Liver (tissue), 9 donors: Measurements from ENCODE around the gene POLR3A. TPM values are rescaled to one million over a fixed set of nuclear protein-coding genes. Genes with fewer than 3 reads are reported as not detected.

Source experiments
- DNase-seq: peaks from one replicate; pipeline ENCODE4 v3.0.0-alpha.2; 2017; ENCODE audit warnings: low spot score
- H3K27ac ChIP-seq, 2 donors: one replicate each; pipeline ENCODE4 v1.7.0; 2013; ENCODE audit warnings: inconsistent platforms in 2 of 2, low read length in 2 of 2, control low read depth in 1 of 2, low read depth in 1 of 2, mild to moderate bottlenecking in 1 of 2
- H3K27me3 ChIP-seq, 4 donors: one replicate each; pipeline versions ENCODE4 v1.6.1 to v1.7.0; 2013; ENCODE audit warnings: low read length in 3 of 4, inconsistent platforms in 1 of 4, mild to moderate bottlenecking in 1 of 4, moderate library complexity in 1 of 4; ENCODE audit not compliant: control insufficient read depth in 4 of 4, insufficient read depth in 4 of 4
- H3K36me3 ChIP-seq, 4 donors: one replicate each; pipeline versions ENCODE4 v1.6.1 to v1.7.0; 2013; ENCODE audit warnings: low read length in 3 of 4, mild to moderate bottlenecking in 3 of 4, low read depth in 1 of 4, moderate library complexity in 1 of 4; ENCODE audit not compliant: control insufficient read depth in 4 of 4, insufficient read depth in 3 of 4
- H3K4me1 ChIP-seq, 4 donors: one replicate each; pipeline versions ENCODE4 v1.6.1 to v1.7.0; 2013; ENCODE audit warnings: low read length in 3 of 4, mild to moderate bottlenecking in 3 of 4, moderate library complexity in 1 of 4; ENCODE audit not compliant: control insufficient read depth in 4 of 4, insufficient read depth in 4 of 4
- H3K4me3 ChIP-seq, 3 donors: one replicate each; pipeline versions ENCODE4 v1.6.1 to v1.7.0; 2013; ENCODE audit warnings: low read length in 3 of 3, control low read depth in 1 of 3, low read depth in 1 of 3, mild to moderate bottlenecking in 1 of 3
- H3K9ac ChIP-seq, 2 donors: one replicate each; pipeline ENCODE4 v1.7.0; 2013; ENCODE audit warnings: low read length in 2 of 2, mild to moderate bottlenecking in 2 of 2, moderate library complexity in 2 of 2, control low read depth in 1 of 2, low read depth in 1 of 2
- H3K9me3 ChIP-seq, 4 donors: one replicate each; pipeline versions ENCODE4 v1.6.1 to v1.7.0; 2013; ENCODE audit warnings: low read length in 3 of 4; ENCODE audit not compliant: control insufficient read depth in 4 of 4
- ATF3 ChIP-seq: IDR thresholded peaks from 2 replicates; pipeline ENCODE4 v1.6.1; 2016; ENCODE audit warnings: antibody characterized with exemption
- CTCF ChIP-seq: fragments of 150-350 bp; IDR thresholded peaks from 2 replicates; pipeline ENCODE4 v1.5.1; 2017; ENCODE audit warnings: improper control_type of control experiment, low read depth, low read length; ENCODE audit not compliant: missing input control
- EGR1 ChIP-seq, 2 donors: IDR thresholded peaks; 2 replicates each; pipeline ENCODE4 v1.6.1; 2016 to 2018; ENCODE audit warnings: antibody characterized with exemption in 2 of 2, low read depth in 2 of 2
- FOXA1 ChIP-seq: IDR thresholded peaks from 2 replicates; pipeline ENCODE4 v1.6.1; 2016; ENCODE audit warnings: antibody characterized with exemption
- FOXA2 ChIP-seq: IDR thresholded peaks from 2 replicates; pipeline ENCODE4 v1.6.1; 2016; ENCODE audit warnings: antibody characterized with exemption
- GABPA ChIP-seq, 2 donors: IDR thresholded peaks in 1 of 2; conservative IDR thresholded peaks in 1 of 2; 2 replicates each; pipeline ENCODE4 v1.6.1; 2016; ENCODE audit warnings: antibody characterized with exemption in 2 of 2, mild to moderate bottlenecking in 1 of 2, moderate library complexity in 1 of 2
- HNF4A ChIP-seq, 2 donors: conservative IDR thresholded peaks; 2 replicates each; pipeline ENCODE4 v1.6.1; 2016; ENCODE audit warnings: antibody characterized with exemption in 2 of 2, mild to moderate bottlenecking in 2 of 2
- HNF4G ChIP-seq: IDR thresholded peaks from 2 replicates; pipeline ENCODE4 v1.6.1; 2016; ENCODE audit warnings: antibody characterized with exemption
- JUND ChIP-seq, 2 donors: IDR thresholded peaks; 2 replicates each; pipeline ENCODE4 v1.6.1; 2016; ENCODE audit warnings: antibody characterized with exemption in 2 of 2
- MAX ChIP-seq: IDR thresholded peaks from 2 replicates; pipeline ENCODE4 v1.6.1; 2016; ENCODE audit warnings: antibody characterized with exemption
- NR2F2 ChIP-seq: IDR thresholded peaks from 2 replicates; pipeline ENCODE4 v1.6.1; 2016; ENCODE audit warnings: antibody characterized with exemption
- RAD21 ChIP-seq, 2 donors: IDR thresholded peaks; 2 replicates each; pipeline ENCODE4 v1.6.1; 2016; ENCODE audit warnings: antibody characterized with exemption in 2 of 2, mild to moderate bottlenecking in 2 of 2
- RXRA ChIP-seq, 2 donors: IDR thresholded peaks; 2 replicates each; pipeline ENCODE4 v1.6.1; 2017 to 2018; ENCODE audit warnings: antibody characterized with exemption in 2 of 2, mild to moderate bottlenecking in 1 of 2
- SP1 ChIP-seq: IDR thresholded peaks from 2 replicates; pipeline ENCODE4 v1.6.1; 2018; ENCODE audit warnings: antibody characterized with exemption, mild to moderate bottlenecking
- TAF1 ChIP-seq: conservative IDR thresholded peaks from 2 replicates; pipeline ENCODE4 v1.6.1; 2016; ENCODE audit warnings: antibody characterized with exemption, mild to moderate bottlenecking
- YY1 ChIP-seq: IDR thresholded peaks from 2 replicates; pipeline ENCODE4 v1.6.1; 2016; ENCODE audit warnings: antibody characterized with exemption, mild to moderate bottlenecking
- ZBTB33 ChIP-seq: IDR thresholded peaks from 2 replicates; pipeline ENCODE4 v1.6.1; 2016; ENCODE audit warnings: antibody characterized with exemption
- WGBS: extraction: QIAGEN DNeasy Blood & Tissue Kit; methylation state at CpG from one replicate; pipeline ENCODE4 v1.1.7; 2013; 5-methylcytosine and 5-hydroxymethylcytosine counted together
- polyA plus RNA-seq, 2 donors: library from polyadenylated mRNA; stranded (reverse) in 1 of 2; unstranded in 1 of 2; fragments of 200-250 nt in 1 of 2; fragments of >200 nt in 1 of 2; fragmentation: Nextera tagmentation in 1 of 2; extraction: Ambion mirVana in 1 of 2; gene quantifications; one replicate each; pipeline versions ENCODE4 v1.2.1 to v1.2.3, GENCODE V29; 2013 to 2015
- total RNA-seq, 2 donors: library from RNA; depleted of rRNA; stranded (reverse); fragments of >200 nt; gene quantifications; one replicate each; pipeline ENCODE4 v1.2.3, GENCODE V29; 2014
- donor health status: healthy.
- donor health status: healthy.
- donor health status: healthy.
- donor health status: healthy.
- donor health status: healthy.

POLR3A gene
- total and polyA plus RNA-seq, 4 donors = 3.2 to 9.6 (median 5.5) TPM

- no peak overlapping the region for H3K27ac ChIP-seq
- no peaks in the 10 kb centered on the region for H3K4me1 ChIP-seq
- no peak overlapping the region for H3K9ac ChIP-seq
- TF ChIP-seq RXRA (IDR thresholded peaks at IDR 0.05) = no peak
- TF ChIP-seq HNF4G = no peak
- no peak for TF ChIP-seq FOXA1
- TF ChIP-seq SP1 = no peak
- no peak for TF ChIP-seq FOXA2
- TF ChIP-seq CTCF = no peak
- TF ChIP-seq NR2F2 = no peak
- no peak for TF ChIP-seq ZBTB33
- TF ChIP-seq ATF3 = no peak
- TF ChIP-seq RAD21 (IDR thresholded peaks at IDR 0.05) = no peak
- TF ChIP-seq EGR1 (IDR thresholded peaks at IDR 0.05; ENCODE audit: low read depth in 2 of 2) = no peak
- TF ChIP-seq MAX = no peak
- TF ChIP-seq YY1 = no peak
- TF ChIP-seq JUND (IDR thresholded peaks at IDR 0.05) = no peak
- no peak overlapping the region for H3K4me3 ChIP-seq
- no peaks in the 10 kb centered on the region for H3K27me3 ChIP-seq
- 92% methylated on average over 6 of the region's 6 CpGs for WGBS
- DNase-seq = no peak
- no peaks in the 10 kb centered on the region for H3K36me3 ChIP-seq
- no peaks in the 10 kb centered on the region for H3K9me3 ChIP-seq
Observed at GRCh38 chr10:78069151-78069550, 39.8 kb upstream of the POLR3A start.

GRCh38 chr10:78066728-78067430 is 37.6 kb upstream of the POLR3A start:
- Histone ChIP-seq H3K4me1 (no peaks in the 10 kb centered on the region), H3K36me3 (no peaks in the 10 kb centered on the region), H3K27ac (no peak overlapping the region), H3K9me3 (no peaks in the 10 kb centered on the region), H3K4me3 (no peak overlapping the region), H3K27me3 (no peaks in the 10 kb centered on the region), H3K9ac (no peak overlapping the region)
- DNase-seq = no peak
- 86% methylated on average over 11 of the region's 11 CpGs for WGBS
- TF ChIP-seq YY1 = no peak
- no peak for TF ChIP-seq FOXA2
- TF ChIP-seq SP1 = no peak
- TF ChIP-seq EGR1 (IDR thresholded peaks at IDR 0.05; ENCODE audit: low read depth in 2 of 2) = no peak
- TF ChIP-seq TAF1 = no peak

- H3K27ac ChIP-seq = no peak overlapping the region
- 67% methylated on average over 5 of the region's 5 CpGs for WGBS
- H3K9me3 ChIP-seq = no peaks in the 10 kb centered on the region
- no peak for DNase-seq
- no peaks in the 10 kb centered on the region for H3K36me3 ChIP-seq
- no peak overlapping the region for H3K9ac ChIP-seq
- no peak overlapping the region for H3K4me3 ChIP-seq
- no peaks in the 10 kb centered on the region for H3K4me1 ChIP-seq
- H3K27me3 ChIP-seq = no peaks in the 10 kb centered on the region
- TF ChIP-seq TAF1 (no peak), RAD21 (IDR thresholded peaks at IDR 0.05) (no peak), ZBTB33 (no peak), HNF4A (conservative IDR thresholded peaks at IDR 0.05) (no peak), HNF4G (no peak), GABPA (IDR thresholded peaks at IDR 0.05 in 1 of 2, conservative IDR thresholded peaks at IDR 0.05 in 1 of 2) (no peak), ATF3 (no peak), SP1 (no peak), JUND (IDR thresholded peaks at IDR 0.05) (no peak)
Observed at GRCh38 chr10:78066012-78066411, 36.7 kb upstream of the POLR3A start.
